ENCODE measurements around the gene METTL18.

- TF ChIP-seq HINFP (CRISPR knock-in tag; IDR thresholded peaks at IDR 0.05; ENCODE audit: low read depth), result no peak
- no peak for TF ChIP-seq ZHX2 (IDR thresholded peaks at IDR 0.05; ENCODE audit: low read depth)
- TF ChIP-seq ZHX2 (CRISPR knock-in tag; IDR thresholded peaks at IDR 0.05; ENCODE audit: borderline replicate concordance), result no peak
- TF ChIP-seq USF2 (IDR thresholded peaks at IDR 0.05; ENCODE audit: low read depth, low read length), result no peak
- TF ChIP-seq USF2 (CRISPR knock-in tag; IDR thresholded peaks at IDR 0.05; ENCODE audit: borderline replicate concordance), result no peak
- no peak for TF ChIP-seq NFYB (CRISPR knock-in tag; IDR thresholded peaks at IDR 0.05)
- no peak for TF ChIP-seq CTCF (CRISPR knock-in tag; IDR thresholded peaks at IDR 0.05)
- TF ChIP-seq POLR2A (IDR thresholded peaks at IDR 0.05; ENCODE audit: insufficient read depth in 1 of 2, low read depth in 2 of 2, low read length in 2 of 2), result no peak
- TF ChIP-seq ZBTB43 (CRISPR knock-in tag; conservative IDR thresholded peaks at IDR 0.05), result no peak
- TF ChIP-seq ZGPAT (CRISPR knock-in tag; IDR thresholded peaks at IDR 0.05), result no peak
- no peak for TF ChIP-seq ZNF251 (CRISPR knock-in tag; IDR thresholded peaks at IDR 0.05)
- no peak for TF ChIP-seq BHLHE40 (IDR thresholded peaks at IDR 0.05; ENCODE audit: low read length)
- TF ChIP-seq JUND (CRISPR knock-in tag; IDR thresholded peaks at IDR 0.05), result no peak
- no peak for TF ChIP-seq PATZ1 (CRISPR knock-in tag; IDR thresholded peaks at IDR 0.05)
- TF ChIP-seq POLR2AphosphoS2 (IDR thresholded peaks at IDR 0.05; ENCODE audit: low read depth, low read length), result no peak
Observed at GRCh38 chr1:169804941-169805340, 10.2 kb upstream of the METTL18 start.
